ENCODE measurements around the gene GATD1. TPM values are rescaled to one million over a fixed set of nuclear protein-coding genes. Genes with fewer than 3 reads are reported as not detected.

GATD1 gene
- total and polyA plus RNA-seq, 9 of the 15 experiments (the other 6 are each of a cell fraction or from before 2014, with no cell fraction given): 2.8 to 144 (median 36.9) TPM

GRCh38 chr11:812390-812789, 35.1 kb upstream of the GATD1 start (continued):
- TF ChIP-seq, protein P1, sequence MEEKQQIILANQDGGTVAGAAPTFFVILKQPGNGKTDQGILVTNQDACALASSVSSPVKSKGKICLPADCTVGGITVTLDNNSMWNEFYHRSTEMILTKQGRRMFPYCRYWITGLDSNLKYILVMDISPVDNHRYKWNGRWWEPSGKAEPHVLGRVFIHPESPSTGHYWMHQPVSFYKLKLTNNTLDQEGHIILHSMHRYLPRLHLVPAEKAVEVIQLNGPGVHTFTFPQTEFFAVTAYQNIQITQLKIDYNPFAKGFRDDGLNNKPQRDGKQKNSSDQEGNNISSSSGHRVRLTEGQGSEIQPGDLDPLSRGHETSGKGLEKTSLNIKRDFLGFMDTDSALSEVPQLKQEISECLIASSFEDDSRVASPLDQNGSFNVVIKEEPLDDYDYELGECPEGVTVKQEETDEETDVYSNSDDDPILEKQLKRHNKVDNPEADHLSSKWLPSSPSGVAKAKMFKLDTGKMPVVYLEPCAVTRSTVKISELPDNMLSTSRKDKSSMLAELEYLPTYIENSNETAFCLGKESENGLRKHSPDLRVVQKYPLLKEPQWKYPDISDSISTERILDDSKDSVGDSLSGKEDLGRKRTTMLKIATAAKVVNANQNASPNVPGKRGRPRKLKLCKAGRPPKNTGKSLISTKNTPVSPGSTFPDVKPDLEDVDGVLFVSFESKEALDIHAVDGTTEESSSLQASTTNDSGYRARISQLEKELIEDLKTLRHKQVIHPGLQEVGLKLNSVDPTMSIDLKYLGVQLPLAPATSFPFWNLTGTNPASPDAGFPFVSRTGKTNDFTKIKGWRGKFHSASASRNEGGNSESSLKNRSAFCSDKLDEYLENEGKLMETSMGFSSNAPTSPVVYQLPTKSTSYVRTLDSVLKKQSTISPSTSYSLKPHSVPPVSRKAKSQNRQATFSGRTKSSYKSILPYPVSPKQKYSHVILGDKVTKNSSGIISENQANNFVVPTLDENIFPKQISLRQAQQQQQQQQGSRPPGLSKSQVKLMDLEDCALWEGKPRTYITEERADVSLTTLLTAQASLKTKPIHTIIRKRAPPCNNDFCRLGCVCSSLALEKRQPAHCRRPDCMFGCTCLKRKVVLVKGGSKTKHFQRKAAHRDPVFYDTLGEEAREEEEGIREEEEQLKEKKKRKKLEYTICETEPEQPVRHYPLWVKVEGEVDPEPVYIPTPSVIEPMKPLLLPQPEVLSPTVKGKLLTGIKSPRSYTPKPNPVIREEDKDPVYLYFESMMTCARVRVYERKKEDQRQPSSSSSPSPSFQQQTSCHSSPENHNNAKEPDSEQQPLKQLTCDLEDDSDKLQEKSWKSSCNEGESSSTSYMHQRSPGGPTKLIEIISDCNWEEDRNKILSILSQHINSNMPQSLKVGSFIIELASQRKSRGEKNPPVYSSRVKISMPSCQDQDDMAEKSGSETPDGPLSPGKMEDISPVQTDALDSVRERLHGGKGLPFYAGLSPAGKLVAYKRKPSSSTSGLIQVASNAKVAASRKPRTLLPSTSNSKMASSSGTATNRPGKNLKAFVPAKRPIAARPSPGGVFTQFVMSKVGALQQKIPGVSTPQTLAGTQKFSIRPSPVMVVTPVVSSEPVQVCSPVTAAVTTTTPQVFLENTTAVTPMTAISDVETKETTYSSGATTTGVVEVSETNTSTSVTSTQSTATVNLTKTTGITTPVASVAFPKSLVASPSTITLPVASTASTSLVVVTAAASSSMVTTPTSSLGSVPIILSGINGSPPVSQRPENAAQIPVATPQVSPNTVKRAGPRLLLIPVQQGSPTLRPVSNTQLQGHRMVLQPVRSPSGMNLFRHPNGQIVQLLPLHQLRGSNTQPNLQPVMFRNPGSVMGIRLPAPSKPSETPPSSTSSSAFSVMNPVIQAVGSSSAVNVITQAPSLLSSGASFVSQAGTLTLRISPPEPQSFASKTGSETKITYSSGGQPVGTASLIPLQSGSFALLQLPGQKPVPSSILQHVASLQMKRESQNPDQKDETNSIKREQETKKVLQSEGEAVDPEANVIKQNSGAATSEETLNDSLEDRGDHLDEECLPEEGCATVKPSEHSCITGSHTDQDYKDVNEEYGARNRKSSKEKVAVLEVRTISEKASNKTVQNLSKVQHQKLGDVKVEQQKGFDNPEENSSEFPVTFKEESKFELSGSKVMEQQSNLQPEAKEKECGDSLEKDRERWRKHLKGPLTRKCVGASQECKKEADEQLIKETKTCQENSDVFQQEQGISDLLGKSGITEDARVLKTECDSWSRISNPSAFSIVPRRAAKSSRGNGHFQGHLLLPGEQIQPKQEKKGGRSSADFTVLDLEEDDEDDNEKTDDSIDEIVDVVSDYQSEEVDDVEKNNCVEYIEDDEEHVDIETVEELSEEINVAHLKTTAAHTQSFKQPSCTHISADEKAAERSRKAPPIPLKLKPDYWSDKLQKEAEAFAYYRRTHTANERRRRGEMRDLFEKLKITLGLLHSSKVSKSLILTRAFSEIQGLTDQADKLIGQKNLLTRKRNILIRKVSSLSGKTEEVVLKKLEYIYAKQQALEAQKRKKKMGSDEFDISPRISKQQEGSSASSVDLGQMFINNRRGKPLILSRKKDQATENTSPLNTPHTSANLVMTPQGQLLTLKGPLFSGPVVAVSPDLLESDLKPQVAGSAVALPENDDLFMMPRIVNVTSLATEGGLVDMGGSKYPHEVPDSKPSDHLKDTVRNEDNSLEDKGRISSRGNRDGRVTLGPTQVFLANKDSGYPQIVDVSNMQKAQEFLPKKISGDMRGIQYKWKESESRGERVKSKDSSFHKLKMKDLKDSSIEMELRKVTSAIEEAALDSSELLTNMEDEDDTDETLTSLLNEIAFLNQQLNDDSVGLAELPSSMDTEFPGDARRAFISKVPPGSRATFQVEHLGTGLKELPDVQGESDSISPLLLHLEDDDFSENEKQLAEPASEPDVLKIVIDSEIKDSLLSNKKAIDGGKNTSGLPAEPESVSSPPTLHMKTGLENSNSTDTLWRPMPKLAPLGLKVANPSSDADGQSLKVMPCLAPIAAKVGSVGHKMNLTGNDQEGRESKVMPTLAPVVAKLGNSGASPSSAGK (IDR thresholded peaks at IDR 0.05): no peak
- TF ChIP-seq TRIM24 (IDR thresholded peaks at IDR 0.05) (no peak), NFIC (IDR thresholded peaks at IDR 0.05) (no peak)

Data from K562 (cell line).